Neural progenitor cell (in vitro differentiated cells): ENCODE measurements around the gene C14orf93. TPM values are rescaled to one million over a fixed set of nuclear protein-coding genes. Genes with fewer than 3 reads are reported as not detected.

ENCODE experiments used
- DNase-seq: peaks from one replicate; pipeline ENCODE4 v3.0.0-alpha.2; 2016; ENCODE audit warnings: low spot score
- H2AFZ ChIP-seq: fragments of 200-600 bp; sonication (generic); replicated peaks from 2 replicates; pipeline ENCODE4 v1.6.1; 2016; ENCODE audit warnings: antibody characterized with exemption
- H3F3A ChIP-seq: fragments of 200-600 bp; sonication (generic); 2 replicates; pipeline ENCODE4 v1.6.1; 2016; ENCODE audit warnings: antibody characterized with exemption, low read depth
- H3K27ac ChIP-seq: fragments of 200-600 bp; sonication (generic); 2 replicates; pipeline ENCODE4 v1.5.1; 2016; ENCODE audit warnings: mild to moderate bottlenecking
- H3K27me3 ChIP-seq: fragments of 200-600 bp; sonication (generic); 2 replicates; pipeline ENCODE4 v1.6.1; 2016; ENCODE audit warnings: mild to moderate bottlenecking, moderate library complexity
- H3K36me3 ChIP-seq: fragments of 200-600 bp; sonication (generic); 2 replicates; pipeline ENCODE4 v1.5.1; 2016
- H3K4me1 ChIP-seq: fragments of 200-600 bp; sonication (generic); 2 replicates; pipeline ENCODE4 v1.6.1; 2016; ENCODE audit warnings: mixed run types
- H3K4me2 ChIP-seq: fragments of 200-600 bp; sonication (generic); 2 replicates; pipeline ENCODE4 v1.6.1; 2016
- H3K4me3 ChIP-seq: fragments of 200-600 bp; sonication (generic); 2 replicates; pipeline ENCODE4 v1.5.1; 2016
- H3K79me2 ChIP-seq: fragments of 200-600 bp; sonication (generic); 2 replicates; pipeline ENCODE4 v1.6.1; 2016; ENCODE audit warnings: low read depth
- H3K9ac ChIP-seq: fragments of 200-600 bp; sonication (generic); 2 replicates; pipeline ENCODE4 v1.6.1; 2016
- H3K9me3 ChIP-seq: fragments of 200-600 bp; sonication (generic); 2 replicates; pipeline ENCODE4 v1.5.1; 2016; ENCODE audit warnings: low read depth
- H4K20me1 ChIP-seq: fragments of 200-600 bp; sonication (generic); 2 replicates; pipeline ENCODE4 v1.6.1; 2016; ENCODE audit warnings: low read depth
- H3K27ac Mint-ChIP-seq: 3 replicates; pipeline ENCODE4 v1.8.0; 2021; ENCODE audit warnings: mixed read lengths
- H3K27me3 Mint-ChIP-seq: 2 replicates; pipeline ENCODE4 v1.8.0; 2022; ENCODE audit warnings: low read depth, mild to moderate bottlenecking, inconsistent platforms, moderate library complexity, mixed read lengths; ENCODE audit not compliant: insufficient read depth
- H3K36me3 Mint-ChIP-seq: 3 replicates; pipeline ENCODE4 v1.8.0; 2021; ENCODE audit warnings: mixed read lengths
- H3K4me1 Mint-ChIP-seq: 3 replicates; pipeline ENCODE4 v1.8.0; 2021; ENCODE audit warnings: mixed read lengths
- H3K4me3 Mint-ChIP-seq: 3 replicates; pipeline ENCODE4 v1.8.0; 2021; ENCODE audit warnings: mild to moderate bottlenecking, moderate library complexity, mixed read lengths
- H3K9me3 Mint-ChIP-seq: 3 replicates; pipeline ENCODE4 v1.8.0; 2020; ENCODE audit warnings: mixed read lengths
- EZH2 ChIP-seq: fragments of 200-600 bp; sonication (generic); IDR thresholded peaks from 2 replicates; pipeline ENCODE4 v1.6.1; 2017; ENCODE audit warnings: antibody characterized with exemption, mild to moderate bottlenecking, moderate library complexity
- EZH2phosphoT487 ChIP-seq: fragments of 200-600 bp; sonication (generic); IDR thresholded peaks from 2 replicates; pipeline ENCODE4 v1.6.1; 2017; ENCODE audit warnings: antibody characterized with exemption
- total RNA-seq: library from RNA; depleted of rRNA; stranded (reverse); fragments of >200 nt; gene quantifications from 2 replicates; pipeline ENCODE4 v1.2.3, GENCODE V29; 2015; ENCODE audit warnings: low replicate concordance
- TF ChIP-seq, protein P1 (sequence below): fragments of 200-600 bp; sonication (generic); IDR thresholded peaks from 2 replicates; pipeline ENCODE4 v1.5.1; 2017; ENCODE audit warnings: antibody characterized with exemption, mild to moderate bottlenecking

The C14orf93 gene
- total RNA-seq, 1 donor from 2014 or later, result 8.2 TPM

DNA sequence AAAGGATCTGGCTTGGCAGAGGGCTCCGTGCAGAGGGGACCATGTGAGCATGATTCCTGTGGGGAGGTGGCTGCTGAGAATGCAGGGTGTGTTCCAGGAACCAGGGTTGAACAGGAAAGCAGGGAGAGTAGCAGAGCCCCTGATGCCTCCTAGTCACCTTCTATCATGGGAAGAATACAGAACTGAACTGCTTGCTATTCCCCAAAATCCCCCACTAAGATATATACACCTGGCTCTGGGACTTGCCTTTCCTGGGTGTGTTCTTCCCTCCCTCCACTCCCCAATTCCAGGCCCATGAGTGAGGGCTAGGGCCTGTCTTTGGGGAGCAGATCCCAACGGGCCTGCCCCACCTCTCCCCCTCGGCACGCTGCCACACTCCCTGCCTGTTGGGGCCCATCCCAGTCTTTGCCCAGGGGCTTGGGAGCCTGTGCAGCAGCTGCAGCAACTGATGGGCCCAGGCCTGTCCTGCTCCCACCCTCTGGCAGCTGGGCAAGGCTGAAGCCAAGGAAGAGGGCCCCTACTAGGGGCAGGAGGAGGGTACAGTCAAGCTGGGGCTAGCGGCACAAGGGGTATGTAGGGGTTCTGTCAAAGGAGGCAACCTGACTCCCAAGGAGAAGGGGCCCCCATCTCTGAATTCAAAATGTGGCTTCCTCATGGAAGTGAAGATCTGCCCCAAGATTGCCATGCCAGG lies 30.8 kb downstream of the C14orf93 start:
- H3K4me3 ChIP-seq, result peak overlapping the region; percentile 88
- peaks cover 75% of the 10 kb centered on the region for H3F3A ChIP-seq
- Mint-ChIP-seq H3K36me3 (peaks cover 37% of the 10 kb centered on the region), H3K4me1 (peaks cover 55% of the 10 kb centered on the region), H3K27ac (peak overlapping the region; percentile 98), H3K27me3 (peaks cover 19% of the 10 kb centered on the region), H3K4me3 (peak overlapping the region; percentile 90), H3K9me3 (no peaks in the 10 kb centered on the region)
- H4K20me1 ChIP-seq, result peaks cover 72% of the 10 kb centered on the region
- no peaks in the 10 kb centered on the region for H3K36me3 ChIP-seq
- peaks cover 97% of the 10 kb centered on the region for H3K79me2 ChIP-seq
- H3K4me1 ChIP-seq, result peaks cover 51% of the 10 kb centered on the region
- H2AFZ ChIP-seq, result no peak overlapping the region
- TF ChIP-seq EZH2 (no peak), EZH2phosphoT487 (no peak)
- TF ChIP-seq, protein P1, sequence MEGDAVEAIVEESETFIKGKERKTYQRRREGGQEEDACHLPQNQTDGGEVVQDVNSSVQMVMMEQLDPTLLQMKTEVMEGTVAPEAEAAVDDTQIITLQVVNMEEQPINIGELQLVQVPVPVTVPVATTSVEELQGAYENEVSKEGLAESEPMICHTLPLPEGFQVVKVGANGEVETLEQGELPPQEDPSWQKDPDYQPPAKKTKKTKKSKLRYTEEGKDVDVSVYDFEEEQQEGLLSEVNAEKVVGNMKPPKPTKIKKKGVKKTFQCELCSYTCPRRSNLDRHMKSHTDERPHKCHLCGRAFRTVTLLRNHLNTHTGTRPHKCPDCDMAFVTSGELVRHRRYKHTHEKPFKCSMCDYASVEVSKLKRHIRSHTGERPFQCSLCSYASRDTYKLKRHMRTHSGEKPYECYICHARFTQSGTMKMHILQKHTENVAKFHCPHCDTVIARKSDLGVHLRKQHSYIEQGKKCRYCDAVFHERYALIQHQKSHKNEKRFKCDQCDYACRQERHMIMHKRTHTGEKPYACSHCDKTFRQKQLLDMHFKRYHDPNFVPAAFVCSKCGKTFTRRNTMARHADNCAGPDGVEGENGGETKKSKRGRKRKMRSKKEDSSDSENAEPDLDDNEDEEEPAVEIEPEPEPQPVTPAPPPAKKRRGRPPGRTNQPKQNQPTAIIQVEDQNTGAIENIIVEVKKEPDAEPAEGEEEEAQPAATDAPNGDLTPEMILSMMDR, result no peak
- peak overlapping the region; percentile 92 for H3K4me2 ChIP-seq
- no peaks in the 10 kb centered on the region for H3K27me3 ChIP-seq
- H3K27ac ChIP-seq, result peak overlapping the region; percentile 99
- no peaks in the 10 kb centered on the region for H3K9me3 ChIP-seq
- no peak for DNase-seq
- H3K9ac ChIP-seq, result peak overlapping the region; percentile 48

DNA sequence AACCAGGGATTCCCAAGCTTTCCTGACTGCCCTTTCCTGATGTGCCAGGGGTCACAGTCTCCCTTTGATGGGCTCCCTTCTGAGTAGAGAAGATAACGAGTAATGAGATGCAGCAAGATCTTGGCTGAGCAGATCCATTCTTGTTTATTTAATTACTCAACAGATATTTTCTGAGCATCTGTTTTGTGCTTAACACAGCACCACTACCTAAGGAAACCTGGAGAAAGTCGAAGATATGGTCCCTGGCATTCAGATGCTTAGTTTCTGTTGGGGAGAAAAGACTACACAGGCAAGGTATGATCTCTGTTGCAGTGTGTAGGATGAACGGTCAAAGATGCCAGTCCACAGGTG lies 31.5 kb downstream of the C14orf93 start:
- Mint-ChIP-seq H3K4me3 (peak overlapping the region; percentile 90), H3K27ac (peak overlapping the region; percentile 98), H3K27me3 (peaks cover 19% of the 10 kb centered on the region), H3K36me3 (peaks cover 44% of the 10 kb centered on the region), H3K9me3 (no peaks in the 10 kb centered on the region), H3K4me1 (peaks cover 61% of the 10 kb centered on the region)
- H3K79me2 ChIP-seq, result peaks cover 94% of the 10 kb centered on the region
- peaks cover 51% of the 10 kb centered on the region for H3K4me1 ChIP-seq
- no peak for DNase-seq
- H3F3A ChIP-seq, result peaks cover 78% of the 10 kb centered on the region
- no peaks in the 10 kb centered on the region for H3K9me3 ChIP-seq
- H3K4me2 ChIP-seq, result peak overlapping the region; percentile 92
- no peak overlapping the region for H3K9ac ChIP-seq
- H4K20me1 ChIP-seq, result peaks cover 74% of the 10 kb centered on the region
- TF ChIP-seq EZH2 (no peak), EZH2phosphoT487 (no peak)
- TF ChIP-seq, protein P1, result no peak
- H2AFZ ChIP-seq, result no peak overlapping the region
- H3K27me3 ChIP-seq, result no peaks in the 10 kb centered on the region
- peak overlapping the region; percentile 99 for H3K27ac ChIP-seq
- peak overlapping the region; percentile 88 for H3K4me3 ChIP-seq
- no peaks in the 10 kb centered on the region for H3K36me3 ChIP-seq

DNA sequence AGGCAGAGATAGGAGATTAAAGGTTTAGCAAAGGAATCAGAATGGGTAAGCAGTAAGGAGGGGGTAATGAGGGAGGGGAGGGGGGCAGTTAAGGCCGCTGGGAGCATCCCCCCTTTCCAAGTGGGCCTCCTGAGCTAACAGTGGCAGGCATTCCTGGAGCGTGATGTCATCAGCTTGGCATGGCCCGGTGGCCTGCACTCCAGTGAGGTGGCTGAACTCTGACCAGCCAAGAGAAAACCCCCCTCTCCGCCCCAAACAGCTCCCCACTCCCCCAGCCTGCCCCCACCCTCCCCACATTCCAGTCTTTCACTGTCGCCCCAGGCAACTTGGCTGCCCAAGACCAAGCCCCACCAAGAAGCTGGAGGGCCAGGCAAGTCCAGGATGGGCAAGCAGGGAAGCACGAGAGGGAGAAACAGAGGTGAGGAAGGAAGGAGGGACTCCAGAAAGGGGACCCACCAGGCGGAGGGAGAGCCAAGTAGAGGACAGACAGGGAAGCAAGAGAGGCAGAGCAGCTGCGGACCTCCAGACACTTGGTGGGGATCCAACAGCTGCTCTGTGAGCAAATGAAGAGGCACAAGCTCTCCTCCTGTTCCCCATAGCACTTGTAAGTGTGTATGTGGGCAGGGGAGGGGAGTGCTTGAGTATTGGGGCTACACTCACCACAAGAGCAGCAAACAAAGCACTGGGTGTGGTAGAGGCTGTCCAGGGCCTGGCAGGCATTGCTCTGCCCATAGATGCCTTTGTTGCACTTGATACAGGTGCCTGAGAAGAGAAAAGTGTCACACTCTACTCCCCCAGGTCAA lies 32.1 kb downstream of the C14orf93 start:
- TF ChIP-seq, protein P1, result no peak
- TF ChIP-seq EZH2, result no peak
- no peak for TF ChIP-seq EZH2phosphoT487
- Mint-ChIP-seq H3K36me3 (peaks cover 47% of the 10 kb centered on the region), H3K27me3 (peaks cover 19% of the 10 kb centered on the region), H3K27ac (peak overlapping the region; percentile 98), H3K4me3 (peak overlapping the region; percentile 90), H3K4me1 (peaks cover 61% of the 10 kb centered on the region), H3K9me3 (no peaks in the 10 kb centered on the region)
- Histone ChIP-seq H3K9me3 (no peaks in the 10 kb centered on the region), H3K9ac (no peak overlapping the region), H3K4me1 (peaks cover 51% of the 10 kb centered on the region), H3K36me3 (peaks cover 2% of the 10 kb centered on the region), H2AFZ (no peak overlapping the region), H3K4me3 (peak overlapping the region; percentile 88), H3K4me2 (peak overlapping the region; percentile 92), H3K79me2 (peaks cover 94% of the 10 kb centered on the region), H4K20me1 (peaks cover 79% of the 10 kb centered on the region), H3F3A (peaks cover 77% of the 10 kb centered on the region), H3K27me3 (no peaks in the 10 kb centered on the region), H3K27ac (peak overlapping the region; percentile 99)
- peak; percentile 97 for DNase-seq
